IPS-15b (cell line): ENCODE data around the gene MS4A4E.
"Not testable (repeated sequence)": the region's sequence is repeated elsewhere in the genome, so short reads cannot be mapped to it uniquely, and the experiment has no call there.

Source experiments
- H3K27me3 ChIP-seq: one replicate; pipeline ENCODE4 v1.6.1; 2013; ENCODE audit warnings: low read length; ENCODE audit not compliant: control insufficient read depth, insufficient read depth
- H3K36me3 ChIP-seq: one replicate; pipeline ENCODE4 v1.6.1; 2013; ENCODE audit warnings: low read length; ENCODE audit not compliant: control insufficient read depth, insufficient read depth
- H3K4me1 ChIP-seq: one replicate; pipeline ENCODE4 v1.6.1; 2013; ENCODE audit warnings: mild to moderate bottlenecking, low read length; ENCODE audit not compliant: control insufficient read depth, insufficient read depth
- H3K4me3 ChIP-seq: one replicate; pipeline ENCODE4 v1.5.1; 2013; ENCODE audit warnings: low read depth, low read length
- H3K9ac ChIP-seq: one replicate; pipeline ENCODE4 v1.6.1; 2013; ENCODE audit warnings: low read depth, mild to moderate bottlenecking, low read length
- H3K9me3 ChIP-seq: one replicate; pipeline ENCODE4 v1.6.1; 2013; ENCODE audit warnings: mild to moderate bottlenecking, low read length; ENCODE audit not compliant: control insufficient read depth, insufficient read depth

Gene MS4A4E

GRCh38 chr11:60188481-60188880 is 54.5 kb downstream of the MS4A4E start:
- H3K9ac ChIP-seq, H3K9me3 ChIP-seq, H3K27me3 ChIP-seq, H3K4me3 ChIP-seq, H3K36me3 ChIP-seq, H3K4me1 ChIP-seq: not testable (repeated sequence)

- not testable (repeated sequence) for H3K36me3 ChIP-seq, H3K4me3 ChIP-seq, H3K9ac ChIP-seq, H3K4me1 ChIP-seq, H3K27me3 ChIP-seq, H3K9me3 ChIP-seq
Measured at GRCh38 chr11:60186128-60186527, 56.8 kb downstream of the MS4A4E start.

- not testable (repeated sequence) for H3K9ac ChIP-seq, H3K4me1 ChIP-seq, H3K4me3 ChIP-seq, H3K27me3 ChIP-seq, H3K36me3 ChIP-seq, H3K9me3 ChIP-seq
Measured at GRCh38 chr11:60185512-60185827, 57.5 kb downstream of the MS4A4E start.

GRCh38 chr11:60184824-60185511 is 58.0 kb downstream of the MS4A4E start:
- no peaks in the 10 kb centered on the region for H3K4me1 ChIP-seq
- no peak overlapping the region for H3K4me3 ChIP-seq
- H3K36me3 ChIP-seq, result no peaks in the 10 kb centered on the region
- no peaks in the 10 kb centered on the region for H3K27me3 ChIP-seq
- no peak overlapping the region for H3K9ac ChIP-seq
- H3K9me3 ChIP-seq, result no peaks in the 10 kb centered on the region

GRCh38 chr11:60183591-60184205 is 59.2 kb downstream of the MS4A4E start:
- H3K9ac ChIP-seq, result no peak overlapping the region
- H3K9me3 ChIP-seq, result no peaks in the 10 kb centered on the region
- no peak overlapping the region for H3K4me3 ChIP-seq
- H3K36me3 ChIP-seq, result no peaks in the 10 kb centered on the region
- no peaks in the 10 kb centered on the region for H3K27me3 ChIP-seq
- H3K4me1 ChIP-seq, result no peaks in the 10 kb centered on the region

- Histone ChIP-seq H3K4me1 (no peaks in the 10 kb centered on the region), H3K4me3 (no peak within 1 kb of the TSS), H3K27me3 (no peaks in the 10 kb centered on the region), H3K9me3 (no peaks in the 10 kb centered on the region), H3K36me3 (no peaks in the 10 kb centered on the region), H3K9ac (no peak within 1 kb of the TSS)
Measured at GRCh38 chr11:60182541-60183330, 60.2 kb downstream of the MS4A4E start, which contains the start of gene MS4A6A. MS4A6A (minus strand) TSS chr11:60183083; CDS start chr11:60181727, 1,356 bp downstream.

- H3K4me3 ChIP-seq, result no peak overlapping the region
- H3K9me3 ChIP-seq, result no peaks in the 10 kb centered on the region
- H3K36me3 ChIP-seq, result no peaks in the 10 kb centered on the region
- H3K27me3 ChIP-seq, result no peaks in the 10 kb centered on the region
- H3K9ac ChIP-seq, result no peak overlapping the region
- no peaks in the 10 kb centered on the region for H3K4me1 ChIP-seq
Measured at GRCh38 chr11:60175860-60176275, 67.1 kb downstream of the MS4A4E start.

- Histone ChIP-seq H3K9me3 (peaks cover 14% of the 10 kb centered on the region), H3K4me1 (no peaks in the 10 kb centered on the region), H3K4me3 (no peak overlapping the region), H3K27me3 (no peaks in the 10 kb centered on the region), H3K9ac (no peak overlapping the region), H3K36me3 (no peaks in the 10 kb centered on the region)
Measured at GRCh38 chr11:60172011-60172410, 70.9 kb downstream of the MS4A4E start.

GRCh38 chr11:60170566-60170965 is 72.4 kb downstream of the MS4A4E start:
- Histone ChIP-seq H3K4me3 (no peak overlapping the region), H3K4me1 (no peaks in the 10 kb centered on the region), H3K9me3 (peaks cover 14% of the 10 kb centered on the region), H3K27me3 (no peaks in the 10 kb centered on the region), H3K36me3 (no peaks in the 10 kb centered on the region), H3K9ac (no peak overlapping the region)

- Histone ChIP-seq H3K9ac (no peak overlapping the region), H3K27me3 (no peaks in the 10 kb centered on the region), H3K9me3 (peaks cover 14% of the 10 kb centered on the region), H3K4me1 (no peaks in the 10 kb centered on the region), H3K36me3 (no peaks in the 10 kb centered on the region), H3K4me3 (no peak overlapping the region)
Measured at GRCh38 chr11:60169264-60169915, 73.5 kb downstream of the MS4A4E start.

GRCh38 chr11:60168306-60168705 is 74.6 kb downstream of the MS4A4E start:
- no peaks in the 10 kb centered on the region for H3K36me3 ChIP-seq
- no peak overlapping the region for H3K9ac ChIP-seq
- H3K27me3 ChIP-seq, result no peaks in the 10 kb centered on the region
- H3K4me3 ChIP-seq, result no peak overlapping the region
- peaks cover 14% of the 10 kb centered on the region for H3K9me3 ChIP-seq
- H3K4me1 ChIP-seq, result no peaks in the 10 kb centered on the region
